K562 (cell line): ENCODE measurements around the gene CCR8. TPM values are rescaled to one million over a fixed set of nuclear protein-coding genes. Genes with fewer than 3 reads are reported as not detected.

ENCODE experiments used
- ATAC-seq: fragments of 200-7000 bp; cut with Tn5 transposase; 3 replicates; pipeline ENCODE4 v1.9.1; 2020; ENCODE audit warnings: moderate library complexity
- BruUV-seq: library from RNA; stranded (reverse); fragments of 400-500 nt; replicated peaks from 2 replicates; lab custom pipeline; 2021; lab: Mats Ljungman, UMichigan
- CTCF ChIA-PET: fragments of 300-600 bp; formaldehyde crosslinking; extraction: SDS; loops from one replicate; lab custom pipeline; 2021; ENCODE audit warnings: low intra/inter-chr PET ratio; lab: Yijun Ruan, JAX
- POLR2A ChIA-PET: fragments of 300-600, 350-650 bp; sonication (Branson Sonifier 250); formaldehyde crosslinking; extraction: SDS; loops from one replicate; lab custom pipeline; 2021; ENCODE audit warnings: antibody characterized with exemption, inconsistent platforms; lab: Yijun Ruan, JAX
- DNase-seq, 4 experiments: peaks; one replicate each; pipeline versions ENCODE4 v3.0.0 to v3.0.0-alpha.2; 2011 to 2018; ENCODE audit warnings: low spot score in 3 of 4, mixed read lengths in 3 of 4; ENCODE audit errors: extremely low read depth in 1 of 4
- FAIRE-seq: peaks from 2 replicates; lab custom pipeline; 2011; peaks lifted over from hg19 to GRCh38; lab: Jason Lieb, UNC
- H2AFZ ChIP-seq: 2 replicates; pipeline ENCODE4 v1.6.0; 2011; ENCODE audit warnings: low read depth, low read length, control low read depth, inconsistent platforms
- H3K27ac ChIP-seq: fragments of 200-600 bp; 3 replicates; pipeline ENCODE4 v1.8.0; 2011; ENCODE audit warnings: low read depth, mild to moderate bottlenecking, control low read depth, inconsistent platforms, low read length, moderate library complexity, mixed read lengths; ENCODE audit errors: extremely low read depth
- H3K27me3 ChIP-seq, 2 experiments: fragments of 300-600 bp in 1 of 2; 2 replicates in 1 of 2; 3 replicates in 1 of 2; pipeline versions ENCODE4 v1.6.0 to v1.8.0; 2011; ENCODE audit warnings: inconsistent platforms in 2 of 2, low read length in 2 of 2, mild to moderate bottlenecking in 1 of 2, mixed read lengths in 1 of 2, moderate library complexity in 1 of 2; ENCODE audit not compliant: control insufficient read depth in 2 of 2, insufficient read depth in 2 of 2
- H3K36me3 ChIP-seq: fragments of 300-600 bp; 3 replicates; pipeline ENCODE4 v1.8.0; 2011; ENCODE audit warnings: mild to moderate bottlenecking, low read length, inconsistent platforms; ENCODE audit not compliant: control insufficient read depth, insufficient read depth
- H3K4me1 ChIP-seq, 2 experiments: fragments of 200-600 bp in 1 of 2; replicated peaks in 1 of 2; 2 replicates in 1 of 2; 3 replicates in 1 of 2; pipeline versions ENCODE4 v1.5.1 to v1.8.0; 2011; ENCODE audit warnings: inconsistent platforms in 2 of 2, low read length in 2 of 2, mild to moderate bottlenecking in 1 of 2, mixed read lengths in 1 of 2, moderate library complexity in 1 of 2; ENCODE audit not compliant: control insufficient read depth in 2 of 2, insufficient read depth in 2 of 2
- H3K4me2 ChIP-seq: 2 replicates; pipeline ENCODE4 v1.6.1; 2011; ENCODE audit warnings: low read length, control low read depth, inconsistent platforms, mixed read lengths; ENCODE audit not compliant: insufficient read depth
- H3K4me3 ChIP-seq: fragments of 200-600 bp; sonication (generic), shearing (Covaris generic); 2 replicates; pipeline ENCODE4 v1.5.1; 2016; ENCODE audit warnings: control low read depth, inconsistent platforms
- H3K79me2 ChIP-seq: fragments of 200-600 bp; 3 replicates; pipeline ENCODE4 v1.8.0; 2011; ENCODE audit warnings: low read length, inconsistent platforms; ENCODE audit not compliant: control insufficient read depth, insufficient read depth
- H3K9ac ChIP-seq, 2 experiments: 2 replicates each; pipeline versions ENCODE4 v1.6.0 to v1.6.1; 2011; ENCODE audit warnings: low read depth in 2 of 2, low read length in 2 of 2, control low read depth in 1 of 2, inconsistent platforms in 1 of 2, mild to moderate bottlenecking in 1 of 2, mixed read lengths in 1 of 2; ENCODE audit not compliant: insufficient read depth in 1 of 2
- H3K9me1 ChIP-seq: one replicate; pipeline ENCODE4 v1.6.0; 2011; ENCODE audit warnings: inconsistent platforms, mild to moderate bottlenecking, low read length, moderate library complexity; ENCODE audit not compliant: control insufficient read depth, insufficient read depth
- H3K9me3 ChIP-seq: replicated peaks from 2 replicates; pipeline ENCODE4 v1.5.1; 2011; ENCODE audit warnings: low read depth, low read length, inconsistent platforms; ENCODE audit not compliant: control insufficient read depth, insufficient read depth
- H4K20me1 ChIP-seq: replicated peaks from 2 replicates; pipeline ENCODE4 v1.6.1; 2011; ENCODE audit warnings: low read length, inconsistent platforms, mixed read lengths; ENCODE audit not compliant: control insufficient read depth, insufficient read depth
- FOXJ2 ChIP-seq: fragments of 200-800 bp; sonication (Bioruptor generic); IDR thresholded peaks from 2 replicates; pipeline ENCODE4 v1.6.1; 2016; ENCODE audit warnings: missing genetic modification characterization, missing compliant biosample characterization
- IRF9 ChIP-seq: fragments of 450-650 bp; IDR thresholded peaks from 2 replicates; pipeline ENCODE4 v1.6.1; 2016; ENCODE audit warnings: missing biosample characterization, missing genetic modification characterization
- MAFG ChIP-seq: fragments of 450-650 bp; conservative IDR thresholded peaks from 2 replicates; pipeline ENCODE4 v1.6.1; 2016; ENCODE audit warnings: missing genetic modification characterization, missing compliant biosample characterization
- NCOA1 ChIP-seq: fragments of 450-650 bp; IDR thresholded peaks from 2 replicates; pipeline ENCODE4 v1.6.1; 2016; ENCODE audit warnings: low read depth
- NFE2L1 ChIP-seq: fragments of 450-650 bp; IDR thresholded peaks from 2 replicates; pipeline ENCODE4 v1.6.1; 2016; ENCODE audit warnings: missing genetic modification characterization, low read depth, mild to moderate bottlenecking, missing compliant biosample characterization, moderate library complexity, borderline replicate concordance
- RBM22 ChIP-seq: fragments of 200-400 bp; formaldehyde crosslinking; IDR thresholded peaks from 2 replicates; pipeline ENCODE4 v1.6.1; 2018; ENCODE audit warnings: low read length, low read depth; ENCODE audit not compliant: poor library complexity, severe bottlenecking
- TBL1XR1 ChIP-seq, 2 experiments: IDR thresholded peaks; 2 replicates each; pipeline ENCODE4 v1.6.1; 2012; ENCODE audit warnings: improper control_type of control experiment in 2 of 2, low read length in 2 of 2, mild to moderate bottlenecking in 1 of 2
- ZC3H11A ChIP-seq: IDR thresholded peaks from 2 replicates; pipeline ENCODE4 v1.6.1; 2012; ENCODE audit warnings: low read depth, low read length, improper control_type of control experiment
- ZNF316 ChIP-seq: fragments of 450-650 bp; IDR thresholded peaks from 2 replicates; pipeline ENCODE4 v1.6.1; 2016
- ZNF507 ChIP-seq: conservative IDR thresholded peaks from 2 replicates; pipeline ENCODE4 v1.6.1; 2017; ENCODE audit warnings: missing genetic modification characterization, missing compliant biosample characterization
- WGBS: fragments of 100-300 bp; shearing (Covaris generic); methylation state at CpG from one replicate; pipeline ENCODE4 v1.1.6; 2016; ENCODE audit warnings: low coverage, mixed read lengths; ENCODE audit not compliant: insufficient coverage; ENCODE audit errors: missing lambda C conversion rate; 5-methylcytosine and 5-hydroxymethylcytosine counted together
- in situ Hi-C: fragments of 300-500 bp; cut with MboI; formaldehyde crosslinking; loops from 4 replicates; pipeline ENCODE4 v1.15.0; 2018; ENCODE audit warnings: inconsistent platforms, mixed read lengths
- intact Hi-C: fragments of 100-400 bp; cut with micrococcal nuclease; formaldehyde crosslinking; loops from 2 replicates; pipeline ENCODE4 v1.14.2; 2022
- polyA plus RNA-seq, 8 experiments: library from polyadenylated mRNA; depleted of rRNA in 4 of 8; stranded (reverse) in 5 of 8; unstranded in 3 of 8; fragments of >200 nt; fragmentation: Nextera tagmentation in 2 of 8; fragmentation: Illumina TruSeq in 1 of 8; extraction: Ambion mirVana in 2 of 8; extraction: Trizol in 1 of 8; gene quantifications; 2 replicates each; pipeline versions ENCODE4 v1.2.1 to v1.2.3, GENCODE V29; 2011 to 2014; ENCODE audit warnings: inconsistent platforms in 1 of 8, missing spikeins in 1 of 8
- total RNA-seq, 7 experiments: library from RNA; depleted of rRNA in 6 of 7; stranded (reverse); fragments of >200 nt in 6 of 7; fragmentation: Illumina TruSeq in 2 of 7; extraction: Trizol in 2 of 7; gene quantifications; 2 replicates each; pipeline versions ENCODE4 v1.2.1 to v1.2.3, GENCODE V29; 2011 to 2021; ENCODE audit warnings: low replicate concordance in 1 of 7

Gene CCR8
- total and polyA plus RNA-seq, 9 of the 15 experiments (the other 6 are each of a cell fraction or from before 2014, with no cell fraction given), result not detected

- Histone ChIP-seq H3K9me3 (no peaks in the 10 kb centered on the region), H3K4me3 (no peak overlapping the region), H3K9ac (no peak overlapping the region), H3K79me2 (no peaks in the 10 kb centered on the region), H3K36me3 (no peaks in the 10 kb centered on the region), H3K4me1 (no peaks in the 10 kb centered on the region), H3K27ac (no peak overlapping the region), H3K27me3 (0 out of 5 replicates have a peak, but pooled peaks cover 0 to 3% of the 10 kb centered on the region in 2 experiments), H2AFZ (no peak overlapping the region), H4K20me1 (no peaks in the 10 kb centered on the region), H3K4me2 (no peak overlapping the region), H3K9me1 (no peaks in the 10 kb centered on the region)
- no peak for FAIRE-seq
- intact Hi-C loops (no loop called here), in situ Hi-C loops (no loop called here)
- TF ChIP-seq MAFG (tag) (0 out of 2 replicates have a peak, but pooled peaks have one; percentile 5), ZNF316 (peak; percentile 40; the same call in 1 of the 2 replicates), NFE2L1 (tag) (no peak)
- no peak for ATAC-seq
- POLR2A ChIA-PET, result interaction anchor here (0.7 kb wide), 2 partner anchors 64 to 169 kb away, joined by 3 read pairs; no protein-coding TSS in a partner anchor
- CTCF ChIA-PET, result no interaction called here
- BruUV-seq, result no TSS peak
- no peak for DNase-seq
- WGBS, result 0% methylated on average over 1 of the region's 1 CpG
These were observed 8.7 kb downstream of the CCR8 start for GRCh38 chr3:39338201-39338600.

- ChIA-PET CTCF (no interaction called here), POLR2A (no interaction called here)
- 0 out of 5 replicates have a peak, but pooled peaks cover 0 to 3% of the 10 kb centered on the region in 2 experiments for H3K27me3 ChIP-seq
- no peaks in the 10 kb centered on the region for H3K9me3 ChIP-seq
- no peaks in the 10 kb centered on the region for H3K79me2 ChIP-seq
- no peaks in the 10 kb centered on the region for H3K36me3 ChIP-seq
- no peak for TF ChIP-seq TBL1XR1 (IDR thresholded peaks at IDR 0.05; ENCODE audit: low read length in 2 of 2)
- no peak for TF ChIP-seq IRF9 (tag)
- no peak for TF ChIP-seq ZNF507 (tag)
- TF ChIP-seq NCOA1, result no peak
- TF ChIP-seq ZC3H11A, result no peak
- TF ChIP-seq FOXJ2, result no peak
- TF ChIP-seq RBM22, result no peak
- no peak overlapping the region for H3K9ac ChIP-seq
- no peak overlapping the region for H2AFZ ChIP-seq
- H3K9me1 ChIP-seq, result no peaks in the 10 kb centered on the region
- 0% methylated on average over 1 of the region's 1 CpG for WGBS
- no peak overlapping the region for H3K27ac ChIP-seq
- DNase-seq, result no peak
- no peak for FAIRE-seq
- no peaks in the 10 kb centered on the region for H3K4me1 ChIP-seq
- intact Hi-C loops, result no loop called here
- ATAC-seq, result no peak
- no peak overlapping the region for H3K4me2 ChIP-seq
- BruUV-seq, result no TSS peak
- no peaks in the 10 kb centered on the region for H4K20me1 ChIP-seq
- in situ Hi-C loops, result no loop called here
- H3K4me3 ChIP-seq, result no peak overlapping the region
These were observed 9.6 kb downstream of the CCR8 start for GRCh38 chr3:39339086-39339485.
